DOHH2 (cell line): ENCODE data around the gene DNAJC18.

Experiments used
- CTCF ChIP-seq: fragments of 200-600 bp; sonication (generic); IDR thresholded peaks from one replicate; pipeline ENCODE4 v1.5.1; 2014; ENCODE audit warnings: antibody characterized with exemption, mild to moderate bottlenecking, low read depth, low read length; ENCODE audit not compliant: poor library complexity, severe bottlenecking
- EZH2phosphoT487 ChIP-seq: fragments of 200-600 bp; sonication (generic); IDR thresholded peaks from 2 replicates; pipeline ENCODE4 v1.6.1; 2017; ENCODE audit warnings: borderline replicate concordance, mild to moderate bottlenecking, antibody characterized with exemption, low read length, moderate library complexity, mixed read lengths

- TF ChIP-seq CTCF: no peak
- no peak for TF ChIP-seq EZH2phosphoT487
These were observed 63.0 kb downstream of the DNAJC18 start for GRCh38 chr5:139376364-139376763.
